Stomach (tissue), 9 donors: ENCODE measurements around the gene SMARCB1. TPM values are rescaled to one million over a fixed set of nuclear protein-coding genes. Genes with fewer than 3 reads are reported as not detected.

ENCODE experiments used
- DNase-seq, 2 donors: peaks; one replicate each; pipeline versions ENCODE4 v3.0.0 to v3.0.0-alpha.2; 2013 to 2019
- H3K27ac ChIP-seq, 5 donors: fragments of 200-600 bp in 4 of 5; sonication (generic) in 4 of 5; one replicate each; pipeline ENCODE4 v1.5.1; 2013 to 2019; ENCODE audit warnings: mild to moderate bottlenecking in 1 of 5, moderate library complexity in 1 of 5
- H3K27me3 ChIP-seq, 3 donors: fragments of 200-600 bp; sonication (generic); one replicate each; pipeline ENCODE4 v1.5.1; 2017 to 2019; ENCODE audit warnings: mixed run types in 1 of 3
- H3K36me3 ChIP-seq, 4 donors: fragments of 200-600 bp; sonication (generic); 1 replicate in 3 of 4; 2 replicates in 1 of 4; pipeline ENCODE4 v1.5.1; 2016 to 2019
- H3K4me1 ChIP-seq, 4 donors: fragments of 200-600 bp; sonication (generic); one replicate each; pipeline ENCODE4 v1.5.1; 2016 to 2019
- H3K4me3 ChIP-seq, 4 donors: fragments of 200-600 bp; sonication (generic) in 3 of 4; one replicate each; pipeline ENCODE4 v1.5.1; 2016 to 2019; ENCODE audit warnings: mild to moderate bottlenecking in 1 of 4
- H3K9me3 ChIP-seq, 4 donors: fragments of 200-600 bp; sonication (generic); one replicate each; pipeline ENCODE4 v1.5.1; 2016 to 2019
- CTCF ChIP-seq, 7 experiments: fragments of 450-650 bp in 4 of 7; fragments of 200-600 bp in 3 of 7; sonication (generic) in 3 of 7; IDR thresholded peaks; one replicate each; pipeline ENCODE4 v1.5.1; 2016 to 2019; ENCODE audit warnings: antibody characterized with exemption in 7 of 7, control low read depth in 2 of 7, mild to moderate bottlenecking in 1 of 7
- EP300 ChIP-seq: sonication (generic); formaldehyde crosslinking; IDR thresholded peaks from one replicate; pipeline ENCODE4 v1.6.1; 2017; ENCODE audit warnings: antibody characterized with exemption
- POLR2A ChIP-seq, 4 donors: fragments of 450-650 bp; IDR thresholded peaks; one replicate each; pipeline ENCODE4 v1.6.1; 2016; ENCODE audit warnings: antibody characterized with exemption in 4 of 4, control low read depth in 2 of 4, mild to moderate bottlenecking in 1 of 4, moderate library complexity in 1 of 4
- POLR2AphosphoS5 ChIP-seq, 3 donors: sonication (generic); formaldehyde crosslinking; IDR thresholded peaks; one replicate each; pipeline ENCODE4 v1.6.1; 2016; ENCODE audit warnings: antibody characterized with exemption in 3 of 3
- WGBS, 5 donors: extraction: QIAGEN DNeasy Blood & Tissue Kit in 3 of 5; methylation state at CpG; one replicate each; pipeline versions ENCODE4 v1.1.5 to v1.1.7; 2013 to 2018; 5-methylcytosine and 5-hydroxymethylcytosine counted together
- intact Hi-C: fragments of 100-400 bp; cut with DNase I; formaldehyde crosslinking; loops from one replicate; pipeline ENCODE4 v1.15.1; 2023; ENCODE audit warnings: low total_unique reads
- polyA plus RNA-seq, 3 donors: library from polyadenylated mRNA; stranded (reverse); fragments of 200-250 nt; gene quantifications; one replicate each; pipeline ENCODE4 v1.2.3, GENCODE V29; 2013
- total RNA-seq, 5 donors: library from RNA; depleted of rRNA; stranded (reverse); fragments of >200 nt; gene quantifications; one replicate each; pipeline versions ENCODE4 v1.1.0 to v1.2.3, GENCODE V29; 2014 to 2016
- donor health status: healthy with polysubstance abuse.
- donor health status: Bipolar disorder and iron deficiency.
- donor health status: healthy.

Gene SMARCB1
- total and polyA plus RNA-seq, 8 donors: 13.4 to 74.6 (median 40.8) TPM

GRCh38 chr22:23754980-23755636 is 31.7 kb upstream of the SMARCB1 start:
- Histone ChIP-seq H3K27me3 (no peaks in the 10 kb centered on the region), H3K9me3 (no peaks in the 10 kb centered on the region), H3K4me1 (peaks cover 5 to 14% (median 10%) of the 10 kb centered on the region in 4 donors), H3K27ac (no peak overlapping the region), H3K4me3 (no peak overlapping the region), H3K36me3 (no peaks in the 10 kb centered on the region)
- 66 to 73% (median 69%) methylated on average over 6 of the region's 6 CpGs for WGBS, 5 donors
- TF ChIP-seq POLR2AphosphoS5 (IDR thresholded peaks at IDR 0.05) (no peak), POLR2A (IDR thresholded peaks at IDR 0.05) (no peak), EP300 (no peak), CTCF (IDR thresholded peaks at IDR 0.05) (no peak)
- intact Hi-C loops: no loop called here
- no peak for DNase-seq

DNA sequence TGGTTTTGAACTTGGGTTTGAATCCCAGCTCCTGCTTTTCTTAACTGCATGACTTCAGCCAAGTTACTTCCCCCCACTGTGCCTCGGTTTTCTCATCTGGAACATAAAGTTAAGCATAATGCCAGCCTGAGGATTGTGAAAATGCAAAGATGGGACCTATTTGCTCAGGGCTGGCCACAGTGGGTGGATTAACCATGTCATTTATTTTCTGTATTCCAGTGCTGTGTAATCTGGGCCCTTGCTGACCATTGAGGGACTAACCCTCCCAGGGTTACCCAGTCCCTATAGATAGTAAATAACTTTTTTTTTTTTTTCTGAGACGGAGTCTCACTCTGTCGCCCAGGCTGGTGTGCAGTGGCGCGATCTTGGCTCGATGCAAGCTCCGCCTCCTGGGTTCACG is 31.1 kb upstream of the SMARCB1 start:
- DNase-seq: no peak
- WGBS, 5 donors: 78 to 89% (median 82%) methylated on average over 8 of the region's 8 CpGs
- H3K27me3 ChIP-seq: no peaks in the 10 kb centered on the region
- TF ChIP-seq POLR2A (IDR thresholded peaks at IDR 0.05) (no peak), POLR2AphosphoS5 (IDR thresholded peaks at IDR 0.05) (no peak), CTCF (IDR thresholded peaks at IDR 0.05) (no peak), EP300 (no peak)
- intact Hi-C loops: no loop called here
- H3K27ac ChIP-seq: no peak overlapping the region
- H3K4me1 ChIP-seq: peaks cover 0 to 9% (median 4%) of the 10 kb centered on the region in 4 donors
- no peaks in the 10 kb centered on the region for H3K36me3 ChIP-seq
- H3K9me3 ChIP-seq: no peaks in the 10 kb centered on the region
- no peak overlapping the region for H3K4me3 ChIP-seq

GRCh38 chr22:23756891-23757290 is 29.9 kb upstream of the SMARCB1 start:
- 37 to 78% (median 57%) methylated on average over 4 of the region's 4 CpGs for WGBS, 5 donors
- TF ChIP-seq CTCF (IDR thresholded peaks at IDR 0.05) (no peak), POLR2A (IDR thresholded peaks at IDR 0.05) (no peak), POLR2AphosphoS5 (IDR thresholded peaks at IDR 0.05) (no peak), EP300 (no peak)
- H3K4me1 ChIP-seq: peaks cover 0 to 2% (median under 1%) of the 10 kb centered on the region in 4 donors
- H3K27ac ChIP-seq: no peak overlapping the region
- intact Hi-C loops: no loop called here
- no peak for DNase-seq
- H3K27me3 ChIP-seq: no peaks in the 10 kb centered on the region
- no peak overlapping the region for H3K4me3 ChIP-seq
- no peaks in the 10 kb centered on the region for H3K36me3 ChIP-seq
- H3K9me3 ChIP-seq: no peaks in the 10 kb centered on the region

GRCh38 chr22:23759566-23759965 is 27.2 kb upstream of the SMARCB1 start:
- H3K4me1 ChIP-seq: peaks cover 8 to 22% (median 15%) of the 10 kb centered on the region in 4 donors
- no peak overlapping the region for H3K27ac ChIP-seq
- peaks cover 0 to 16% (median 0%) of the 10 kb centered on the region in 4 donors for H3K36me3 ChIP-seq
- no peak overlapping the region for H3K4me3 ChIP-seq
- 86 to 94% (median 92%) methylated on average over 4 of the region's 4 CpGs for WGBS, 5 donors
- DNase-seq: no peak
- intact Hi-C loops: no loop called here
- H3K27me3 ChIP-seq: no peaks in the 10 kb centered on the region
- no peaks in the 10 kb centered on the region for H3K9me3 ChIP-seq
- TF ChIP-seq EP300 (no peak), POLR2A (IDR thresholded peaks at IDR 0.05) (no peak), CTCF (IDR thresholded peaks at IDR 0.05) (no peak), POLR2AphosphoS5 (IDR thresholded peaks at IDR 0.05) (no peak)
